DOHH2 (cell line): ENCODE results near the gene ATG10.

Experiments used
- CTCF ChIP-seq: fragments of 200-600 bp; sonication (generic); IDR thresholded peaks from one replicate; pipeline ENCODE4 v1.5.1; 2014; ENCODE audit warnings: antibody characterized with exemption, mild to moderate bottlenecking, low read depth, low read length; ENCODE audit not compliant: poor library complexity, severe bottlenecking
- EZH2phosphoT487 ChIP-seq: fragments of 200-600 bp; sonication (generic); IDR thresholded peaks from 2 replicates; pipeline ENCODE4 v1.6.1; 2017; ENCODE audit warnings: borderline replicate concordance, mild to moderate bottlenecking, antibody characterized with exemption, low read length, moderate library complexity, mixed read lengths

DNA sequence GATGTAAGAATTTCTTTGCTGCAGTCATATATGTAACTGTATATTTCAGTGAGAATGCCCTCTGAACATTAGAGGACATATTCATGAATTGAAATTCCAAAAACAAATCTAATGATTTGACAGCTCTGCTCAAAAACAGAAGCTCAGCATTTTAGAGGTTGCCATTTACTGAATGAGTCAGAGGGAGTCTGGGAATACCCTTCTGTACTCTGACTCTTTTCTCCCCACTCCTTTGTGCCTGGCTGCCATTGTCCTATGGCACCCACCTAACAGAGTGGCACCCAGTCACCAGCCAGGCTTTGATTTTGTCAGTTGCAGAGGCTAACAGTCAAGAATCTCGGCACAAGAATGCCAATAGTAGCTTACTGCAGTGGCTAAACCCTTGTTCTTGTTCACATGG is 133.6 kb downstream of the ATG10 start:
- TF ChIP-seq CTCF (no peak), EZH2phosphoT487 (no peak)
